ENCODE data around the gene TBCD. TPM values are rescaled to one million over a fixed set of nuclear protein-coding genes. Genes with fewer than 3 reads are reported as not detected.

TBCD gene
- total and polyA plus RNA-seq, 9 of the 15 experiments (the other 6 are each of a cell fraction or from before 2014, with no cell fraction given) = 8.9 to 98.5 (median 28.0) TPM

DNA sequence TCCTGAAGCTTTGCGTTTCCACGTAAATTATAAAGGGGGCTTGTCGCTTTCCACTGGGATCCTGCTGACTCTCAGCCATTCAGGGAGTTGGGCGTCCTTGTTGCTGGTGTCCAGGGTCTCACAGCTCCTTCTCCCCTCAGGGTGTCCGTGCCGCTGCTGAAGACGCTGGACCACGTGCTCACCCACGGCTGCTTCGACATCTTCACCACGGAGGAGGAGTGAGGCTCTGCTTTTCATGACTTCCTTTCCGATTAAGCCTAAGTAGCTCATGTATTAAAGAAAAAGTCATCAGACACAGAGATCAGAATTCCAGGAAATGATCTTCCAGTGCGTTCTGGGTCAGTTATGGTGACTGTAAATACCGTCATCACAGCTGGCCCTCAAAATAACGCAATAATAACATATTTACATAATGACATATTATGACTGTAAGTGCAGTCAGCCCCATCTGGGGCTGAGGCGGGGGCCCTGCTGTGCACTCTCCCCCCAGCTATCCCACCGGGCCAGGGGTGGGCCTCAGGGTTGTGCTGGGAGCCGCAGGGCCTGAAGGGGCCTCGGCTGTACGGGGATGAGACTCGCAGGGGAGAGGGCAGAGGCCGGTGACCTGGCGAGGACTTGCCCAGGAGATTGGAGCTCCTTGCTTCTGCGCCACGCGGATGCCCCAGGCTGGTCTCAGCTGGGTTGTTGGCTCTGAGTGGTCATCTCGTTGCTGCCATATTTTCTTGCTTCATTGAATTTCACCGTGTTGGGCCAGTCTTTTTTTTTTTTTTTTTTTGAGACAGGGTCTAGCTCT, 180.8 kb downstream of the TBCD start (continued):
- TF ChIP-seq, protein P1, sequence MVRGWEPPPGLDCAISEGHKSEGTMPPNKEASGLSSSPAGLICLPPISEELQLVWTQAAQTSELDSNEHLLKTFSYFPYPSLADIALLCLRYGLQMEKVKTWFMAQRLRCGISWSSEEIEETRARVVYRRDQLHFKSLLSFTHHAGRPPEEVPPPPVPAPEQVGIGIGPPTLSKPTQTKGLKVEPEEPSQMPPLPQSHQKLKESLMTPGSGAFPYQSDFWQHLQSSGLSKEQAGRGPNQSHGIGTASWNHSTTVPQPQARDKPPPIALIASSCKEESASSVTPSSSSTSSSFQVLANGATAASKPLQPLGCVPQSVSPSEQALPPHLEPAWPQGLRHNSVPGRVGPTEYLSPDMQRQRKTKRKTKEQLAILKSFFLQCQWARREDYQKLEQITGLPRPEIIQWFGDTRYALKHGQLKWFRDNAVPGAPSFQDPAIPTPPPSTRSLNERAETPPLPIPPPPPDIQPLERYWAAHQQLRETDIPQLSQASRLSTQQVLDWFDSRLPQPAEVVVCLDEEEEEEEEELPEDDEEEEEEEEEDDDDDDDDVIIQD (CRISPR knock-in tag; IDR thresholded peaks at IDR 0.05) = no peak
- no peak for TF ChIP-seq MLLT1 (IDR thresholded peaks at IDR 0.05)
- no peak for TF ChIP-seq ZNF561 (CRISPR knock-in tag; conservative IDR thresholded peaks at IDR 0.05)
- no peak for TF ChIP-seq RCOR1 (IDR thresholded peaks at IDR 0.05; ENCODE audit: borderline replicate concordance in 1 of 2, low read depth in 2 of 2, low read length in 2 of 2)
- no peak for TF ChIP-seq SRSF9 (IDR thresholded peaks at IDR 0.05; ENCODE audit: borderline replicate concordance, low read depth, low read length)
- TF ChIP-seq JUN (IDR thresholded peaks at IDR 0.05; ENCODE audit: borderline replicate concordance, low read depth, low read length) = no peak
- no peak for TF ChIP-seq JUN (CRISPR knock-in tag; IDR thresholded peaks at IDR 0.05; ENCODE audit: borderline replicate concordance)
- TF ChIP-seq MTA1 (IDR thresholded peaks at IDR 0.05; ENCODE audit: borderline replicate concordance) = no peak
- no peak for TF ChIP-seq POLR2A (conservative IDR thresholded peaks at IDR 0.05)
